SKM-1 treated with dmso at 0.1 percent for 144 hours (cell line): ENCODE results near the gene LRRC41.
"Not testable (repeated sequence)": the region's sequence is repeated elsewhere in the genome, so short reads cannot be mapped to it uniquely, and the experiment has no call there.

Experiments
- DNase-seq: peaks from one replicate; lab custom pipeline; 2025; ENCODE audit not compliant: unreplicated experiment; lab: John Stamatoyannopoulos, UW

LRRC41 gene

DNA sequence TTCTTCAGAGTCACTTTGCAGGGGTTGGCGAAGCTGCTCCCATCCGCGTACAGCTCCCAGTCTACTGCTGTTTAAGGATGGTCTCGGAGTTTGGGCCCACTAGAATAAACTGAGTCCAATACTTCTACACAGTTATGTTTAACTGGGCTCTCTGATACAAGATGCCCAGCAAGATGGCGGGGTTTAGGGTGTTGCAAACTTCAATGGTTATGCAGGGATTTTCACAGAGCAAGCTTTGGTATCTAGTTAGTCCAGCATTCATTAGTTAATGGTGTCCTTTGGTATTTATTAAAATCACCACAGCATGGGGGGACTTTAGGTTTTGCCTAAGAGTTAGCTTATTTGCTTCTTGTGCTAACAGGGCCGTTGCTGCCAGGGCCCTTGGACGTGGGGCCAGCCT is 24.8 kb upstream of the LRRC41 start:
- not testable (repeated sequence) for DNase-seq

GRCh38 chr1:46325285-46326076 is 22.1 kb upstream of the LRRC41 start:
- not testable (repeated sequence) for DNase-seq

DNA sequence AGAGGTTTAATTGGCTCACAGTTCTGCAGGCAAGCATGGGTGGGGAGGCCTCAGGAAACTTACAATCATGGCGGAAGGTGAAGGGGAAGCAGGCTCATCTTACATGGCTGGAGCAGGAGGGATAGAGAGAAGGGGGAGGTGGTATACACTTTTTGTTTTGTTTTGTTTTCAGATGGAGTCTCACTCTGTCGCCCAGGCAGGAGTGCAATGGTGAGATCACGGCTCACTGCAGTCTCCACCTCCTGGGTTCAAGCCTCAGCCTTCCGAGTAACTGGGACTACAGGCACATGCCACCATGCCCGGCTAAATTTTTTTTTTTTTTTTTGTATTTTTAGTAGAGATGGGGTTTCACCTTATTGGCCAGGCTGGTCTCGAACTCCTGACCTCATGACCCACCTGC is 18.8 kb upstream of the LRRC41 start:
- DNase-seq = not testable (repeated sequence)

GRCh38 chr1:46319960-46320914 is 16.8 kb upstream of the LRRC41 start:
- DNase-seq = not testable (repeated sequence)

DNA sequence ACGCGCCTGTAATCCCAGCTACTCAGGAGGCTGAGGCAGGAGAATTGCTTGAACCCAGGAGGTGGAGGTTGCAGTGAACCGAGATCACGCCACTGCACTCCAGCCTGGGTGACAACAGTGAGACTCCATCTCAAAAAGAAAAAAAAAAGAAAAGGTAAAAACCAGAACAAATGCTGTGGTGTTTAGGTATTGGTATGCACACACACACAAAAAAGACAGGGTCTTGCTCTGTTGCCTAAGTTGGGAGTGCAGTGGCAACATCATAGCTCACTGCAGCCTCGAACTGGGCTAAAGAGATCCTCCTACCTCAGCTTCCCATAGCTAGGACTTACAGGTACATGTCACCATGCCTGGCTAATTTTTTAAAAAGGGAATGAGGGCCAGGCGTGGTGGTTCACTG is 15.9 kb upstream of the LRRC41 start:
- DNase-seq = not testable (repeated sequence)

DNA sequence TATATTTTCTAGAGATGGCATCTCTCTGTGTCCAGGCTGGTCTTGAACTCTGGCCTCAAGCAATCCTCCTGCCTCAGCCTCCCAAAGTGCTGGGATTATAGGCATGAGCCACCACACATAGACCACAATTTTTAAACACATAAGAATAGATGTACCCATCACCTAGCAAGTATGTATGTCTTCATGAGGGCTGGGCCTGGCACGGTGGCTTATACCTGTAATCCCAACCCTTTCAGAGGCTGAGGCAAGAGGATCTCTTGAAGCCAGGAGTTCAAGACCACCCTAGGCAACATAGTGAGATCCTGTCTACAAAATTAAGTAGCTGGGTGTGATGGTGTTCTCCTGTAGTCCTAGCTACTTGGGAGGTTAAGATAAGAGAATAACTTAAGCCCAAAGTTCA is 13.9 kb upstream of the LRRC41 start:
- no peak for DNase-seq

DNA sequence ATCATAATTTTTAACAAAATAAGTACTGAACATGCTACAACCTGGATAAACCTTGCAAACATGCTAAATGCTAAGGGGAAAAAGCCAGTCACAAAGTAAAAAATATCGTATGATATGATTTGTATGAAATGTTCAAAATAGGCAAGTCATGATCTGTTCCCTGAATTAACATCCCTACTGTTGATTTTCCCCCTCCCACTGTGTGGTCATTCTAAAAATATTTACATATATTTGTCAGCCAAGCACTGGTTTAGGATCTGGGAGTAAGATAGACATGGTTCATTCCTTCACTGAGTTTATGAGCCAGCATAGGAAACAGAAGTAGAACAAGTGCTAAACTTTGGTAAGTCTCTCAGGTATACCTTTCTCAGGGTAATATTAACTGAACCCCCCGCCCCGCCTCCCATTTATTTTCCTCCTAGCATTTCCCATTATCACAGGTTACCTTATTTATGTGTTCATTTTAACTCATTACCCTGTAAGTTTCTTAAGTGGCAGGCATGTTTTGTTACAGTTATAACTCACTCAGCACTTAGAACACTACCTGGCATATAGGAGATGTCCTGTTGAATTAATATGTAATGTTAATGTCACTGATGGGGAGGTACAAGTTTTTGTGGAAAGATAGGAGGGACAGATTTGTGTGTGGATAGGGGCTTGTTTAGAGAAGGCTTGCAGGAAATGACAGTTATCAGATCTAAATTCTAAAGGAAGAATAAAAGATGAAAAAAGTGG is 12.4 kb upstream of the LRRC41 start:
- no peak for DNase-seq

DNA sequence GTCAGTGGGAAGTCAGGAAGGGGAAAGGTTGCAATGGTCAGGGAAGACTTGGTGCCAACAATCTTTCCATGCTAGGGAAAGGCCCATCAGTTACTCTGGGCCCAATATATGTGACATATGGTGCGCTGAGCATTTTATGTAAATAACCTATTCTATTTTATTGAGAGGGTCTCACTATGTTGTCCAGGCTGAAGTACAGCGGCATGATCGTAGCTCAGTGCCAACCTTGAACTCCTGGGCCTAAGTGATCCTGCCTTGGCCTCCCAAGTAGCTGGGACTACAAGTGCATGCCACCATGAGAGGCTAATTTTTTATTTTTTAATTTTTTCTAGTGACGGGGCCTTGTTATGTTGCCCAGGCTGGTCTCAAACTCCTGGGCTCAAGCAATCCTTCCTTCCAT is 6.9 kb upstream of the LRRC41 start:
- no peak for DNase-seq

DNA sequence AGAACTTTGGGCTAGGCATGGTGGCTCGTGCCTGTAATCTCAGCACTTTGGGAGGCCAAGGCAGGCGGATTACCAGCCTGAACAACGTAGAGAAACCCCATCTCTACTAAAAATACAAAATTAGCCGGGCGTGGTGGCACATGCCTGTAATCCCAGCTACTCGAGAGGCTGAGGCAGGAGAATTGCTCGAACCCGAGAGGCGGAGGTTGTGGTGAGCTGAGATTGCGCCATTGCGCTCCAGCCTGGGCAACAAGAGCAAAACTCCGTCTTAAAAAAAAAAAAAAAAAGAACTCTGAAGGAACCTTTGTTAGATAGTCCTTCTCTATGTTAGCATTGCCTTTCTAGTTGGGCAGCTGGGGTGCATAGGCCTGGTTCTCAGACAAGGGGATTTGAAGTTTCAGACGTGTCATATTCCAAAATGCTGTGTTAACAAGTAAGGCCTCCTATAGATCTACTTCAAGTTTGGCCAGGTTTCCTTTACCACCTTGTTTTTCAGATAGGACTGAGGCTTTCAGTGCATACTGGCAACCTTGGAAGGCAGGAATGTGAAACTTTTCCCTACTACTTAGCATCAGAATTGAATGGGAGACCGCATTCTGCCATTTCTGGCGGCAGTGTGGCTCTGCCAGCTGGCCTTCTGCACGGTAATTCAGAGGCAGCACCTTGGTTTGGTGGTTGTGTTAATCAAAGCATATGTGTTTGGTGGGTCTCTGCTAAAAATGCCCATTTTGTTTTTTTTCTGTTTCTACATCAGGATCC is 6.2 kb upstream of the LRRC41 start:
- DNase-seq = no peak

- DNase-seq = no peak
Measured at GRCh38 chr1:46306159-46306530, 2.7 kb upstream of the LRRC41 start.

DNA sequence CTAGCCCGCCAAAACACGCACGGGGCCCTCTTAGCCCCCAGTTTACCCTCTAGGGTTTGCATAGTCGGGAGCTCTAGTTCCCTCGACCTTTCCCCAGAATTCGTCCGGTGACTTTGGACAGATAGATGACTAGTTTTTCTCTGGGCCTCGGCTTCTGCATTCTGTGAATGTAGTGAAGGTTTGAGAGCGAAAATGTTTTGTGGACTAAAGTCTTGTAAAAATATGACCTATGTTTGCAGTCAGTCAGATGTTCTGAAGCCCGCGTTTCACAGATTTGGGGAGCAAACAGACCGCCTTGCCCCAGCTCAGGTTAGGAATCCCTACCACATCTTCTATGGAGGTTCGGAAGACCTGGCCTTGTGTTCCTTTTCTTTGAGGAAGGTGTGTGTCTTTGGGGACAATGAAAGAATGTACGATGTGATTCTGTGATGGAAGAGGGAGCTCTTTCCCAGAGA is 483 bp upstream of the LRRC41 start:
- DNase-seq = peak; percentile 68

- DNase-seq = no peak
Measured at GRCh38 chr1:46302641-46303037, 777 bp downstream of the LRRC41 start.

DNA sequence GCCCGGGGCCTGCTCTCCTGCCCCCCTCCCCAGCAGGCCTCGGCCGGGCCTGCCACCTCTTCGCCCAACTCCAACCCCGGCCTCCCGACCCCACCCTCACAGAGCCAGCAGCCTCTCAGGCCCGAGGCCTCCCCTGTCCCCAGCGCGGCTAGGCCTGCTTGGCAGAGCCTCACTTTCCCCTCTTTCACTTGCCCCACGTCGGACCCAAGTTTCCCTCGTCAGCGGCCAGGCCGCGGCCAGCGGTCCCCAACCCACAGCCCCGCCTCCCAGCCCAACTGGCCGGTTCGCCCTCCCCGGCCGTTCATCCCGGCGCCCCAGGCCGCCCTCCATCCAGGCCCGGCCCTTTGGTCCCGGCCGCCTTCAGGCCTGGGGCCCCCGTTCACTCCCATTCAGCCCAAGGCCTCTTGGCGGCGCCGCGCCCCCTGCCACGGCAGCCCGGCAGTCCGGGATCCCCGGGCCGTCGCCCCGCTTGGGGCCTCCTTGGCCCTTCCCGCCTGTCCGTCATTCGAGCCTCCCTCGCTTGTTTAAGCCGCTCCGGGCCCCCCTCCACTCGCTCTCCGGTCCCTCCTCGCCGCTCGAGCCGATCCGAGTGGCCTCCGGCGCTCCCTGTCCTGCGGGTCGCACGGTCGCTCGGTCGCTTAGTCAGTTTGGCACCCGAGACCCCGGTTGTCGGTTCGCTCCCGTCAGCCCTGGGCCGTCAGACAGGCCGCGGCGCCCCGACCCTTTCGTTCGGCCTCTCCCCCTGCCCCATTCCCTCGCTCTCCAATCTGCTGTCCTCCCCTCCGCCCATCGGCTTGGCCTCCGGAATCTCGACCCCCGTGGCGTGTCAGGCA is 1.4 kb downstream of the LRRC41 start:
- DNase-seq = peak; percentile 50

GRCh38 chr1:46301406-46301807 is 2.0 kb downstream of the LRRC41 start:
- no peak for DNase-seq

DNA sequence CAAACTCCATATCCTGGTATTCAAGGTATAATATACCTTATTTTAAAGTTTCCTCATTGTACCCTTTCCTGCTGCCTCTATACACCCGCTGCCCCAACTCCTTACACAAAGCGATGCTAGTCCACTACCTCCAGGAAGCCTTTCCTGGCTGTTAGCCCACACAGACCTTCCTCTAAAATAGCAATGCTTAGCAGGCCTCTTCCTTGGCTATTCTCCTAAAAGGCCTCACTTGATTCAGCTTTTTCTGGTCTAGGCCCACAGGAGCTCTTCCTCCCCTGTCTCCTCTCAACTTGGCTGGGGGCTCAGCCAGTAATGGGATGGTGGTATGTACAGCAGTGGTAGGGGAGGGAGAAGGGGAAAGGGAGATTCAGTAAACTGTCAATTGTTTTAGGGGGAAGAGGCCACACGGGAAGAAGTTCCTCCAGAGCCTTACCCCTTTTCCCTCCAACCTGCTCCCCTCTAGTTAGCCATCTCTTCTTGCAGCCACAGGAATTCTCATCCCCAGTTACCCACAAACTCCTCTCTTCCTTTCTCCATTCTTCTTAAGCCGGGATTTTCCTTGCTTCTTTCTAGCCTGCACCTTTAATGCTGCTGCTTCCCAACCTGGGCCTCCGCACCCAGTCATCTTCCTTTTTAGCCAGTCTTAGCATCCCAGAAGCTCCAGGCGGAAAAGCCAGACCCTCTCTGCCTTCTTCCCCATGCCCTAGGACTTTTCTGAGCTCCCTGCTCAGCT is 2.6 kb downstream of the LRRC41 start:
- no peak for DNase-seq

DNA sequence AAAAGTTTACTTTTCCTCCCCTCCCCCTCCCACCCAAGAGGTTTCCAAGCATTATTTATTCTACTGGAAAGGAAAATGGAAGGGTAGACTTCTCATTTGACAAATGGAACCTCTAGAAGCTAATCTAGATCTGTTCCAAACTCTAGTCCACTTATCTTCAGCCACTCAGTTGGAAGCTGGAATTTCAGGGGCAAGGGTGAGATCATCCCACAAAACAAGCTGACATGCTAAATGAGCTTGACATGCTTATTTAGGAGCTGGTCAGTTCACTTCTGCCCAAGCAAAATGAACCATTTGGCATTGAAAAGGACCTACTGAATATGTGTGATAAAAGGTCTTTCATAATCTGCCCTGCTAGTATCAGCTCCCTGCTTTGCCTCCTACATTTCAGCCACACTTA is 5.0 kb downstream of the LRRC41 start:
- no peak for DNase-seq

GRCh38 chr1:46295306-46295705 is 8.1 kb downstream of the LRRC41 start:
- no peak for DNase-seq

DNA sequence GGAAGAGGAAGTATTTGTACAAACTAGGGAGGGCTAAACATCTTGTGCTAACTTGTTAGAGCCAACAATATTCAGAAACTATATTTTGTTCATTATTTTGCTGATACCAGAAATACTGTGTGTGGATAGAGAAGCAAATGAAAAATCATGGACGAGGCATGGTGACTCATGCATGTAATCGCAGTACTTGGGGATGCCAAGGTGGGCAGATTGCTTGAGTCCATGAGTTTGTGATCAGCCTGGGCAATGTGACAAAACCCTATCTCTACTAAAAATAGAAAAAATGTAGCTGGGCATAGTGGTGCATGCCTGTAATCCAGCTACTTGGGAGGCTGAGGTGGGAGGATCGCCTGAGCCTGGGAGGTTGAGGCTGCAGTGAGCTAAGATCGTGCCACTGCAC is 13.4 kb downstream of the LRRC41 start:
- no peak for DNase-seq

- DNase-seq = no peak
Measured at GRCh38 chr1:46289134-46289494, 14.3 kb downstream of the LRRC41 start.
